ENCODE measurements around the gene OARD1. TPM values are rescaled to one million over a fixed set of nuclear protein-coding genes. Genes with fewer than 3 reads are reported as not detected.

The OARD1 gene
- total and polyA plus RNA-seq, 2 of the 8 experiments (the other 6 are each of a cell fraction or from before 2014, with no cell fraction given), result 16.8 to 35.8 TPM

DNA sequence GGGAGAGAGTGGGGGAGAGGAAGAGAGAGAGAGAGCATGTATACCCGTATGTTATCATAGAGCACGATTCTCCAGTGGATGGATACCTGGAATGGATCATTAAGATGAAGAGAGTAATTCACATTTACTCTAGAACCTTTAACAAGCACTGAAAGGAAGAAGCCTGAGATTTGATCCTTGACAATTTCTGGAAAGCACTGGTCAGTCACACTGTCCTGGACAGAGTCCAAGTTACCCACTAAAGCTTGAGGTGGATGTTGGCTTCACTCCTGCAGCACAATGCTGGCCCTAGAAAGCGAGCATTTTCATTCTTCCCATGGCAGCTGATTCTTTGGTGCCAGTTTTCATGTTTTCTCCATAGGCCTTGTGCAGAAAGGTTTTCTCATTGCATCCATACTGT, 26.2 kb upstream of the OARD1 start:
- Histone ChIP-seq H3K4me2 (ENCODE audit: insufficient read depth in 1 of 2, low read depth in 2 of 2, low read length in 2 of 2) (no peak overlapping the region), H2BK5ac (ENCODE audit: low read depth, low read length) (no peak overlapping the region), H3K36me3 (ENCODE audit: control insufficient read depth in 2 of 4, insufficient read depth in 4 of 4, low read length in 3 of 4) (peaks cover 31 to 69% (median 55%) of the 10 kb centered on the region in 4 experiments), H2BK15ac (ENCODE audit: low read length) (no peak overlapping the region), H3K27ac (ENCODE audit: low read depth, low read length) (no peak overlapping the region), H2BK120ac (replicated peaks; ENCODE audit: low read depth, low read length) (no peak overlapping the region), H4K91ac (replicated peaks; ENCODE audit: insufficient read length, low read length) (no peak overlapping the region), H3K79me2 (ENCODE audit: control insufficient read depth in 1 of 2, insufficient read depth in 2 of 2, low read length in 2 of 2) (no peaks in the 10 kb centered on the region), H4K20me1 (replicated peaks in 1 of 2; ENCODE audit: control insufficient read depth in 1 of 2, insufficient read depth in 2 of 2, low read length in 2 of 2) (peaks cover 6% of the 10 kb centered on the region in 2 experiments), H3K56ac (replicated peaks; ENCODE audit: insufficient read length, low read depth, low read length) (no peak overlapping the region), H3K23ac (ENCODE audit: insufficient read length) (no peak overlapping the region), H3K9me3 (ENCODE audit: insufficient read depth in 2 of 2, low read depth in 1 of 2, low read length in 1 of 2) (no peaks in the 10 kb centered on the region), H3K14ac (ENCODE audit: insufficient read length) (no peak overlapping the region), H2AK5ac (ENCODE audit: low read depth, low read length) (no peak overlapping the region), H4K5ac (ENCODE audit: insufficient read length, low read depth, low read length) (no peak overlapping the region), H4K8ac (ENCODE audit: extremely low read depth, insufficient read depth, low read length) (no peak overlapping the region), H3K4me3 (ENCODE audit: extremely low read depth in 1 of 4, insufficient read depth in 2 of 4, low read depth in 3 of 4, low read length in 4 of 4) (no peak overlapping the region), H3K23me2 (ENCODE audit: low read depth, low read length) (0 out of 2 replicates have a peak, but pooled peaks cover 2% of the 10 kb centered on the region), H3K27me3 (replicated peaks in 1 of 4; ENCODE audit: control insufficient read depth in 3 of 4, extremely low read depth in 1 of 4, insufficient read depth in 3 of 4, low read length in 3 of 4) (peaks cover 0 to 6% (median 3%) of the 10 kb centered on the region in 4 experiments; a peak in 2 of 7 replicates), H2BK20ac (ENCODE audit: low read length) (no peak overlapping the region), H2AFZ (ENCODE audit: low read length) (no peak overlapping the region), H3K18ac (ENCODE audit: extremely low read depth, low read length) (no peak overlapping the region), H3K4me1 (replicated peaks in 1 of 4; ENCODE audit: control insufficient read depth in 3 of 4, insufficient read depth in 4 of 4, low read length in 3 of 4) (peaks cover 0 to 2% (median 0%) of the 10 kb centered on the region in 4 experiments; a peak in 1 of 7 replicates), H3K4ac (replicated peaks; ENCODE audit: insufficient read length, low read depth, low read length) (no peak overlapping the region), H3K9ac (replicated peaks in 1 of 4; ENCODE audit: extremely low read depth in 1 of 4, low read depth in 3 of 4, low read length in 3 of 4) (no peak overlapping the region), H2BK12ac (ENCODE audit: low read depth, low read length) (no peak overlapping the region), H3K79me1 (ENCODE audit: low read depth, low read length) (no peaks in the 10 kb centered on the region)
- no peak for FAIRE-seq
- TF ChIP-seq HDAC6 (IDR thresholded peaks at IDR 0.05; ENCODE audit: low read depth, low read length) (no peak), NANOG (IDR thresholded peaks at IDR 0.05; ENCODE audit: insufficient read depth, low read depth, low read length, poor library complexity, severe bottlenecking) (no peak), BCL11A (IDR thresholded peaks at IDR 0.05; ENCODE audit: low read depth in 2 of 2, low read length in 2 of 2) (no peak), KDM1A (IDR thresholded peaks at IDR 0.05; ENCODE audit: borderline replicate concordance, low read length) (no peak)
- TF ChIP-seq, protein P1, sequence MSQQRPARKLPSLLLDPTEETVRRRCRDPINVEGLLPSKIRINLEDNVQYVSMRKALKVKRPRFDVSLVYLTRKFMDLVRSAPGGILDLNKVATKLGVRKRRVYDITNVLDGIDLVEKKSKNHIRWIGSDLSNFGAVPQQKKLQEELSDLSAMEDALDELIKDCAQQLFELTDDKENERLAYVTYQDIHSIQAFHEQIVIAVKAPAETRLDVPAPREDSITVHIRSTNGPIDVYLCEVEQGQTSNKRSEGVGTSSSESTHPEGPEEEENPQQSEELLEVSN (IDR thresholded peaks at IDR 0.05), result no peak
- no peak for DNase-seq (ENCODE audit: low read depth in 1 of 2, low spot score in 2 of 2)
- ChIA-PET CTCF (ENCODE audit: partially characterized antibody) (interaction anchor here (2.1 kb wide), 1 partner anchor 72 kb away, joined by 5 read pairs; no protein-coding TSS in a partner anchor), POLR2A (ENCODE audit: partially characterized antibody) (no interaction called here)
- WGBS, 2 experiments (ENCODE audit: extremely low coverage in 1 of 2, insufficient coverage in 1 of 2, insufficient read length in 1 of 2, insufficient replicate concordance in 2 of 2, low coverage in 1 of 2, low lambda C conversion rate in 2 of 2, missing lambda C conversion rate in 1 of 2), result 95% methylated on average over 3 of the region's 3 CpGs; no CpG with 5 or more reads in 1 of the 2 experiments
